ENCODE results near the gene ATG13.

The ATG13 gene

GRCh38 chr11:46680164-46680760 is 62.9 kb downstream of the ATG13 start:
- no peak overlapping the region for H3K4me3 ChIP-seq (ENCODE audit: low read depth, low read length)
- H3K27ac ChIP-seq, result no peak overlapping the region
- no peaks in the 10 kb centered on the region for H3K36me3 ChIP-seq (ENCODE audit: control insufficient read depth, insufficient read depth, low read length)
- H2AFZ ChIP-seq, result no peak overlapping the region
- no peaks in the 10 kb centered on the region for H3K27me3 ChIP-seq (ENCODE audit: control insufficient read depth, insufficient read depth, low read length)
- peaks cover 3% of the 10 kb centered on the region for H3K4me1 ChIP-seq
- no peak overlapping the region for H3K4me2 ChIP-seq (ENCODE audit: low read length)
- H3K79me2 ChIP-seq, result no peaks in the 10 kb centered on the region
- no peaks in the 10 kb centered on the region for H3K9me3 ChIP-seq (ENCODE audit: control insufficient read depth, low read length)
- H3K9ac ChIP-seq, result no peak overlapping the region
- TF ChIP-seq CTCF (IDR thresholded peaks at IDR 0.05), result no peak

GRCh38 chr11:46680815-46681214 is 63.5 kb downstream of the ATG13 start:
- TF ChIP-seq CTCF (IDR thresholded peaks at IDR 0.05), result no peak
- Histone ChIP-seq H3K36me3 (ENCODE audit: control insufficient read depth, insufficient read depth, low read length) (no peaks in the 10 kb centered on the region), H3K27ac (no peak overlapping the region)

GRCh38 chr11:46681814-46682213 is 64.5 kb downstream of the ATG13 start:
- Histone ChIP-seq H3K27ac (no peak overlapping the region), H3K36me3 (ENCODE audit: control insufficient read depth, insufficient read depth, low read length) (no peaks in the 10 kb centered on the region), H3K9ac (no peak overlapping the region), H3K9me3 (ENCODE audit: control insufficient read depth, low read length) (no peaks in the 10 kb centered on the region), H2AFZ (no peak overlapping the region), H3K4me3 (ENCODE audit: low read depth, low read length) (no peak overlapping the region), H3K4me1 (no peaks in the 10 kb centered on the region), H3K4me2 (ENCODE audit: low read length) (no peak overlapping the region), H3K27me3 (ENCODE audit: control insufficient read depth, insufficient read depth, low read length) (no peaks in the 10 kb centered on the region), H3K79me2 (no peaks in the 10 kb centered on the region)
- TF ChIP-seq CTCF (IDR thresholded peaks at IDR 0.05), result no peak

More at GRCh38 chr11:46680815-46681214, 63.5 kb downstream of the ATG13 start:
- H3K27me3 ChIP-seq (ENCODE audit: control insufficient read depth, insufficient read depth, low read length), result no peaks in the 10 kb centered on the region
- no peak overlapping the region for H3K4me3 ChIP-seq (ENCODE audit: low read depth, low read length)
- no peak overlapping the region for H2AFZ ChIP-seq
- no peak overlapping the region for H3K4me2 ChIP-seq (ENCODE audit: low read length)
- H3K79me2 ChIP-seq, result no peaks in the 10 kb centered on the region
- H3K9ac ChIP-seq, result no peak overlapping the region
- H3K4me1 ChIP-seq, result no peaks in the 10 kb centered on the region
- no peaks in the 10 kb centered on the region for H3K9me3 ChIP-seq (ENCODE audit: control insufficient read depth, low read length)

- no peaks in the 10 kb centered on the region for H3K36me3 ChIP-seq (ENCODE audit: control insufficient read depth, insufficient read depth, low read length)
- H2AFZ ChIP-seq, result no peak overlapping the region
Observed at GRCh38 chr11:46682773-46683752, 65.7 kb downstream of the ATG13 start.

More at GRCh38 chr11:46682773-46683752, 65.7 kb downstream of the ATG13 start:
- H3K9ac ChIP-seq, result no peak overlapping the region
- no peak for TF ChIP-seq CTCF (IDR thresholded peaks at IDR 0.05)
- H3K27me3 ChIP-seq (ENCODE audit: control insufficient read depth, insufficient read depth, low read length), result no peaks in the 10 kb centered on the region
- no peak overlapping the region for H3K4me3 ChIP-seq (ENCODE audit: low read depth, low read length)
- H3K79me2 ChIP-seq, result no peaks in the 10 kb centered on the region
- H3K4me2 ChIP-seq (ENCODE audit: low read length), result no peak overlapping the region
- no peaks in the 10 kb centered on the region for H3K4me1 ChIP-seq
- no peak overlapping the region for H3K27ac ChIP-seq
- no peaks in the 10 kb centered on the region for H3K9me3 ChIP-seq (ENCODE audit: control insufficient read depth, low read length)
